Rectal smooth muscle tissue (tissue), 1 donor: ENCODE data around the gene GEN1.

Source experiments
- H3K27ac ChIP-seq: one replicate; pipeline ENCODE4 v1.7.0; 2013; ENCODE audit warnings: low read depth, low read length, inconsistent platforms
- H3K27me3 ChIP-seq: one replicate; pipeline ENCODE4 v1.7.0; 2013; ENCODE audit warnings: low read length; ENCODE audit not compliant: control insufficient read depth, insufficient read depth
- H3K36me3 ChIP-seq: one replicate; pipeline ENCODE4 v1.7.0; 2013; ENCODE audit warnings: low read length; ENCODE audit not compliant: control insufficient read depth, insufficient read depth
- H3K4me1 ChIP-seq: one replicate; pipeline ENCODE4 v1.7.0; 2013; ENCODE audit warnings: low read length; ENCODE audit not compliant: control insufficient read depth, insufficient read depth
- H3K4me3 ChIP-seq: one replicate; pipeline ENCODE4 v1.7.0; 2013; ENCODE audit warnings: low read length
- H3K9ac ChIP-seq: one replicate; pipeline ENCODE4 v1.7.0; 2013; ENCODE audit warnings: low read length

Gene GEN1

GRCh38 chr2:17759805-17760204 is 5.9 kb downstream of the GEN1 start:
- no peak overlapping the region for H3K27ac ChIP-seq
- H3K36me3 ChIP-seq = no peaks in the 10 kb centered on the region
- H3K4me1 ChIP-seq = no peaks in the 10 kb centered on the region
- no peaks in the 10 kb centered on the region for H3K27me3 ChIP-seq
- no peak overlapping the region for H3K4me3 ChIP-seq
- H3K9ac ChIP-seq = no peak overlapping the region

- no peak overlapping the region for H3K4me3 ChIP-seq
- H3K27ac ChIP-seq = no peak overlapping the region
- no peak overlapping the region for H3K9ac ChIP-seq
- no peaks in the 10 kb centered on the region for H3K27me3 ChIP-seq
- H3K36me3 ChIP-seq = no peaks in the 10 kb centered on the region
- no peaks in the 10 kb centered on the region for H3K4me1 ChIP-seq
Observed at GRCh38 chr2:17762451-17762850, 8.5 kb downstream of the GEN1 start.

GRCh38 chr2:17763641-17764333 is 9.8 kb downstream of the GEN1 start:
- H3K36me3 ChIP-seq = no peaks in the 10 kb centered on the region
- H3K27ac ChIP-seq = no peak overlapping the region
- H3K9ac ChIP-seq = no peak overlapping the region
- no peak overlapping the region for H3K4me3 ChIP-seq
- H3K27me3 ChIP-seq = no peaks in the 10 kb centered on the region
- no peaks in the 10 kb centered on the region for H3K4me1 ChIP-seq

- H3K4me3 ChIP-seq = no peak overlapping the region
- H3K4me1 ChIP-seq = no peaks in the 10 kb centered on the region
- no peaks in the 10 kb centered on the region for H3K27me3 ChIP-seq
- no peak overlapping the region for H3K9ac ChIP-seq
- H3K27ac ChIP-seq = no peak overlapping the region
- H3K36me3 ChIP-seq = no peaks in the 10 kb centered on the region
Observed at GRCh38 chr2:17765398-17765797, 11.5 kb downstream of the GEN1 start.

GRCh38 chr2:17768894-17769293 is 15.0 kb downstream of the GEN1 start:
- H3K27ac ChIP-seq = no peak overlapping the region
- H3K4me3 ChIP-seq = no peak overlapping the region
- no peak overlapping the region for H3K9ac ChIP-seq
- H3K27me3 ChIP-seq = no peaks in the 10 kb centered on the region
- H3K36me3 ChIP-seq = no peaks in the 10 kb centered on the region
- no peaks in the 10 kb centered on the region for H3K4me1 ChIP-seq

GRCh38 chr2:17771956-17772355 is 18.0 kb downstream of the GEN1 start:
- Histone ChIP-seq H3K27ac (no peak overlapping the region), H3K36me3 (no peaks in the 10 kb centered on the region), H3K4me3 (no peak overlapping the region), H3K27me3 (no peaks in the 10 kb centered on the region), H3K9ac (no peak overlapping the region), H3K4me1 (no peaks in the 10 kb centered on the region)

GRCh38 chr2:17772532-17772931 is 18.6 kb downstream of the GEN1 start:
- H3K4me3 ChIP-seq = no peak overlapping the region
- H3K27me3 ChIP-seq = no peaks in the 10 kb centered on the region
- no peaks in the 10 kb centered on the region for H3K4me1 ChIP-seq
- H3K27ac ChIP-seq = no peak overlapping the region
- H3K9ac ChIP-seq = no peak overlapping the region
- no peaks in the 10 kb centered on the region for H3K36me3 ChIP-seq

GRCh38 chr2:17780546-17780945 is 26.6 kb downstream of the GEN1 start:
- Histone ChIP-seq H3K9ac (no peak overlapping the region), H3K27ac (no peak overlapping the region), H3K4me3 (no peak overlapping the region), H3K27me3 (no peaks in the 10 kb centered on the region), H3K4me1 (no peaks in the 10 kb centered on the region), H3K36me3 (peaks cover 2% of the 10 kb centered on the region)

- no peak overlapping the region for H3K9ac ChIP-seq
- H3K4me1 ChIP-seq = no peaks in the 10 kb centered on the region
- no peak overlapping the region for H3K4me3 ChIP-seq
- no peaks in the 10 kb centered on the region for H3K27me3 ChIP-seq
- H3K36me3 ChIP-seq = peaks cover 2% of the 10 kb centered on the region
- H3K27ac ChIP-seq = no peak overlapping the region
Observed at GRCh38 chr2:17781482-17781881, 27.5 kb downstream of the GEN1 start.

- Histone ChIP-seq H3K4me3 (no peak overlapping the region), H3K36me3 (peaks cover 2% of the 10 kb centered on the region), H3K9ac (no peak overlapping the region), H3K4me1 (no peaks in the 10 kb centered on the region), H3K27ac (no peak overlapping the region), H3K27me3 (no peaks in the 10 kb centered on the region)
Observed at GRCh38 chr2:17786727-17787126, 32.8 kb downstream of the GEN1 start.

GRCh38 chr2:17788773-17789172 is 34.8 kb downstream of the GEN1 start:
- no peak overlapping the region for H3K9ac ChIP-seq
- H3K36me3 ChIP-seq = no peaks in the 10 kb centered on the region
- H3K4me1 ChIP-seq = no peaks in the 10 kb centered on the region

GRCh38 chr2:17790536-17790935 is 36.6 kb downstream of the GEN1 start:
- Histone ChIP-seq H3K27ac (no peak overlapping the region), H3K9ac (no peak overlapping the region)

More at GRCh38 chr2:17788773-17789172, 34.8 kb downstream of the GEN1 start:
- Histone ChIP-seq H3K27ac (no peak overlapping the region), H3K27me3 (no peaks in the 10 kb centered on the region), H3K4me3 (no peak overlapping the region)

GRCh38 chr2:17791121-17791816 is 37.3 kb downstream of the GEN1 start:
- Histone ChIP-seq H3K27ac (no peak overlapping the region), H3K27me3 (no peaks in the 10 kb centered on the region), H3K4me1 (no peaks in the 10 kb centered on the region), H3K9ac (no peak overlapping the region), H3K36me3 (no peaks in the 10 kb centered on the region), H3K4me3 (no peak overlapping the region)

More at GRCh38 chr2:17790536-17790935, 36.6 kb downstream of the GEN1 start:
- Histone ChIP-seq H3K4me3 (no peak overlapping the region), H3K4me1 (no peaks in the 10 kb centered on the region), H3K36me3 (no peaks in the 10 kb centered on the region), H3K27me3 (no peaks in the 10 kb centered on the region)
